GM12892 (cell line): Measurements from ENCODE around the gene SIX5.

Experiments
- POLR2A ChIP-seq: IDR thresholded peaks from 2 replicates; pipeline ENCODE4 v1.6.1; 2011; ENCODE audit warnings: low read depth, low read length, control low read depth
- POLR2AphosphoS5 ChIP-seq: IDR thresholded peaks from 2 replicates; pipeline ENCODE4 v1.6.1; 2011; ENCODE audit warnings: low read depth, low read length, control low read depth

DNA sequence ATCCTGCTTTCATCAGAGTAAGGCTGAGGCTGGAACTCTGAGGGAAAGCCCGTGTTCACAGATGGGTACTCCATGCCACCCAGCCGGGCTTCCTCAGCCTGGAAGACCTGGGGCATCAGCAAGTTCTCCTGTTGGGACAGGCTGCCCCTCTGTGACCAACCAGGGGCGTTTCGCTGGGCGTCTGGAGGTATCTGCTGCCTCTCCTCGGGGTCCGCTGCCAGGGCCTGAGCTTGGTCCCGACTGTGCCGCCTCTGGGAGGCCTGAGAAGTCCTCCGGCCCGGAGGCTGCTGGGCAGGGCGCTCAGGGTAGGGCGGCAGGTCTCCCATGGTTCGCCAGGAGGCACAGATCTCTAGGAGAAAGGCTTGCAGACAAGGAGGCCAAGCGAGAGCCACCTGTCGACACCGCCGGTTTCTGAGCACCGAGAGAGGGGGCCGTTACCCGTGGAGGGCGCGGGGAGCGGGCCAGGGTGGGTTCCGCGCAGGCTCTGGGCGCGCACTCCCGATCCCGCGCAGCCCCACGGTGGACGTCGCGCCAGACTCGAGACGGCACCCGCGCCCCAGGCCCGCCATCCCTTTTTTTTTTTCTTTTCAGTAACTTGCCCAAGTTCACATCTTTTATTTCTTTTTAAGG, 45.9 kb upstream of the SIX5 start, which contains the start of gene RSPH6A:
- TF ChIP-seq POLR2AphosphoS5: no peak
- TF ChIP-seq POLR2A: no peak
